Gastroesophageal sphincter (tissue), 3 donors: Measurements from ENCODE around the gene ANKRD1.

Experiments
- POLR2A ChIP-seq, 2 donors: fragments of 450-650 bp; IDR thresholded peaks; one replicate each; pipeline ENCODE4 v1.6.1; 2017; ENCODE audit warnings: antibody characterized with exemption in 2 of 2, mild to moderate bottlenecking in 2 of 2, moderate library complexity in 1 of 2
- POLR2AphosphoS5 ChIP-seq: sonication (generic); formaldehyde crosslinking; IDR thresholded peaks from one replicate; pipeline ENCODE4 v1.6.1; 2017; ENCODE audit warnings: antibody characterized with exemption
- TF ChIP-seq, protein P1 (sequence below), 4 experiments: fragments of 200-600 bp in 2 of 4; fragments of 450-650 bp in 2 of 4; sonication (generic) in 1 of 4; IDR thresholded peaks; one replicate each; pipeline ENCODE4 v1.5.1; 2017 to 2019; ENCODE audit warnings: antibody characterized with exemption in 4 of 4, mild to moderate bottlenecking in 2 of 4, moderate library complexity in 2 of 4

DNA sequence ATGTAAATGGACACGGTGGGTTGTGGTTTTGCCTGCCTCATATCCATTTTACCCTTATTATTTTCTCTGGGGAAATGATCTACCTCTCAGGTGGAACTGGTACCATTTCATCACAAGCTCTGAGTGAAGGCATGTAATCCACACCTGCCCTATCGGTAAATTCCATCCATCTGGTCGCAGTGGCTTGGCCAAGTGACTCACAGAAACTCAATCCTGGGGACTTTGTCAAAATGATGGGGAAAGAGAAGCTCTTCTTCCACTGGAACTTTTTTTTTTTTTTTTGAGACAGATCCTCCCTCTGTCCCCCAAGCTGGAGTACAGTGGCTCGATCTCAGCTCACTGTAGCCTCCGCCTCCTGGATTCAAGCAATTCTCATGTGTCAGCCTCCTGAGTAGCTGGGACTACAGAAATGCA, 48.2 kb upstream of the ANKRD1 start:
- TF ChIP-seq POLR2A (IDR thresholded peaks at IDR 0.05) (no peak), POLR2AphosphoS5 (no peak)
- TF ChIP-seq, protein P1, sequence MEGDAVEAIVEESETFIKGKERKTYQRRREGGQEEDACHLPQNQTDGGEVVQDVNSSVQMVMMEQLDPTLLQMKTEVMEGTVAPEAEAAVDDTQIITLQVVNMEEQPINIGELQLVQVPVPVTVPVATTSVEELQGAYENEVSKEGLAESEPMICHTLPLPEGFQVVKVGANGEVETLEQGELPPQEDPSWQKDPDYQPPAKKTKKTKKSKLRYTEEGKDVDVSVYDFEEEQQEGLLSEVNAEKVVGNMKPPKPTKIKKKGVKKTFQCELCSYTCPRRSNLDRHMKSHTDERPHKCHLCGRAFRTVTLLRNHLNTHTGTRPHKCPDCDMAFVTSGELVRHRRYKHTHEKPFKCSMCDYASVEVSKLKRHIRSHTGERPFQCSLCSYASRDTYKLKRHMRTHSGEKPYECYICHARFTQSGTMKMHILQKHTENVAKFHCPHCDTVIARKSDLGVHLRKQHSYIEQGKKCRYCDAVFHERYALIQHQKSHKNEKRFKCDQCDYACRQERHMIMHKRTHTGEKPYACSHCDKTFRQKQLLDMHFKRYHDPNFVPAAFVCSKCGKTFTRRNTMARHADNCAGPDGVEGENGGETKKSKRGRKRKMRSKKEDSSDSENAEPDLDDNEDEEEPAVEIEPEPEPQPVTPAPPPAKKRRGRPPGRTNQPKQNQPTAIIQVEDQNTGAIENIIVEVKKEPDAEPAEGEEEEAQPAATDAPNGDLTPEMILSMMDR (IDR thresholded peaks at IDR 0.05): no peak
